Measurements from ENCODE around the gene SOX11.
"Not testable (repeated sequence)": the region's sequence is repeated elsewhere in the genome, so short reads cannot be mapped to it uniquely, and the experiment has no call there.

Gene SOX11

DNA sequence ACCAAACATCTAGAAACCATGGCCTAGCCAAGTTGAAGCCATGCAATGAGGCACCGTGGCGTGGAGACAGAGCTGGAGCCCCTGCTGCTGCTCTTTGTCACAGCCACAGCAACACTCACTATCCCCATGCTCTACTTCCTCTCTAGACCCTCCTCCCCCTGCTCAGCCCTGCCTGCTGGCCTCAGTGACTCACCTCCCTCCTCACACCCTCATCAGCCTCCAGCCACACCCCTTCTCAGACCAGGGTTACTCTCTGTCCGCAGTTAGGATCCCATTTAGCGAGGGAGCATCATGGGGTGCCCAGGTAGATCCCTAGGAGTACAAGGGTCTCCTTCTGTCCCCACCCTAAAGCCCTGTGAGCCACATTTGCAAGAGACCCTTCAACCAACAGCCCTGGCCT lies 25.4 kb upstream of the SOX11 start:
- no peak for ATAC-seq
- TF ChIP-seq CSDC2 (CRISPR knock-in tag; IDR thresholded peaks at IDR 0.05) (no peak), CSRNP3 (CRISPR knock-in tag; IDR thresholded peaks at IDR 0.05) (no peak), ZNF565 (CRISPR knock-in tag; conservative IDR thresholded peaks at IDR 0.05; ENCODE audit: low read depth) (no peak), OSR1 (CRISPR knock-in tag; IDR thresholded peaks at IDR 0.05) (no peak), TCF4 (CRISPR knock-in tag; IDR thresholded peaks at IDR 0.05; ENCODE audit: borderline replicate concordance) (no peak), ZNF70 (CRISPR knock-in tag; IDR thresholded peaks at IDR 0.05) (no peak), ZNF8 (CRISPR knock-in tag; IDR thresholded peaks at IDR 0.05) (no peak), RARB (CRISPR knock-in tag; IDR thresholded peaks at IDR 0.05) (no peak), CREB5 (CRISPR knock-in tag; IDR thresholded peaks at IDR 0.05; ENCODE audit: low read depth) (no peak), TSHZ2 (CRISPR knock-in tag; IDR thresholded peaks at IDR 0.05) (no peak), BACH2 (CRISPR knock-in tag; IDR thresholded peaks at IDR 0.05; ENCODE audit: borderline replicate concordance) (no peak), PATZ1 (CRISPR knock-in tag; IDR thresholded peaks at IDR 0.05; ENCODE audit: borderline replicate concordance) (no peak), ISL1 (CRISPR knock-in tag; IDR thresholded peaks at IDR 0.05) (no peak), ARNTL (CRISPR knock-in tag; IDR thresholded peaks at IDR 0.05; ENCODE audit: borderline replicate concordance, low read depth) (no peak), SNAI2 (CRISPR knock-in tag; IDR thresholded peaks at IDR 0.05) (no peak), PPARA (CRISPR knock-in tag; IDR thresholded peaks at IDR 0.05; ENCODE audit: borderline replicate concordance) (no peak), ZFP30 (CRISPR knock-in tag; IDR thresholded peaks at IDR 0.05) (no peak), POU6F1 (CRISPR knock-in tag; IDR thresholded peaks at IDR 0.05; ENCODE audit: borderline replicate concordance, low read depth) (no peak), ZC3H10 (CRISPR knock-in tag; IDR thresholded peaks at IDR 0.05) (no peak), ESRRG (CRISPR knock-in tag; IDR thresholded peaks at IDR 0.05) (no peak)

DNA sequence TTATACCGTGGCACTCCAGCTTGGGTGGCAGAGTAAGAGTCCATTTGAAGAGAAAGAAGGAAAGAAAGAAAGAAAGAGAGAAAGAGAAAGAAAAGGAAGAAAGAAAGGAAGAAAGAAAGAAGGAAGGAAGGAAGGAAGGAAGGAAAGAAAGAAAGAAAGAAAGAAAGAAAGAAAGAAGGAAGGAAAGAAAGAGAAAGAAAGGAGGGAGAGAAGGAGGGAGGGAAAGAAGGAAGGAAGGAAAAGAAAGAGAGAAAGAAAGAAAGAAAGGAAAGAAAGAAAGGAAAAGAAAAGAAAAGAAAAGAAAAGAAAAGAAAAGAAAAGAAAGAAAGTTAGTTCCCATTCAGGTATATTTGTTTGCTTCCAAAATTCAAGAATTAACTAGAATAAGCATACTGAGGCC lies 24.5 kb upstream of the SOX11 start:
- ATAC-seq, result not testable (repeated sequence)

GRCh38 chr2:5668682-5669250 lies 23.4 kb upstream of the SOX11 start:
- no peak for ATAC-seq
- TF ChIP-seq PPARA (CRISPR knock-in tag; IDR thresholded peaks at IDR 0.05; ENCODE audit: borderline replicate concordance), result no peak
- no peak for TF ChIP-seq CSDC2 (CRISPR knock-in tag; IDR thresholded peaks at IDR 0.05)
- TF ChIP-seq TCF4 (CRISPR knock-in tag; IDR thresholded peaks at IDR 0.05; ENCODE audit: borderline replicate concordance), result no peak; the same call in 1 of the 2 replicates
- no peak for TF ChIP-seq TSHZ2 (CRISPR knock-in tag; IDR thresholded peaks at IDR 0.05)
